ENCODE results near the gene LIM2. TPM values are rescaled to one million over a fixed set of nuclear protein-coding genes. Genes with fewer than 3 reads are reported as not detected.
A peak's percentile ranks its signal among the peaks of the same experiment; 100 is the strongest.

LIM2 gene
- total and polyA plus RNA-seq, 9 of the 15 experiments (the other 6 are each of a cell fraction or from before 2014, with no cell fraction given): 0.07 to 0.45 (median 0.18) TPM; not detected in 4

- TF ChIP-seq GATA2 (CRISPR knock-in tag; IDR thresholded peaks at IDR 0.05) (no peak), OTX1 (CRISPR knock-in tag; IDR thresholded peaks at IDR 0.05) (peak; percentile 82; the same call in 1 of the 2 replicates), RFX5 (IDR thresholded peaks at IDR 0.05; ENCODE audit: low read depth, low read length) (no peak), MXD1 (CRISPR knock-in tag; IDR thresholded peaks at IDR 0.05; ENCODE audit: borderline replicate concordance, poor library complexity, severe bottlenecking) (no peak), HDAC3 (IDR thresholded peaks at IDR 0.05; ENCODE audit: borderline replicate concordance, partially characterized antibody) (no peak), E2F5 (CRISPR knock-in tag; IDR thresholded peaks at IDR 0.05) (no peak), TSC22D4 (tag; IDR thresholded peaks at IDR 0.05) (no peak), PTRF (tag; IDR thresholded peaks at IDR 0.05) (no peak), FOXA3 (CRISPR knock-in tag; conservative IDR thresholded peaks at IDR 0.05 in 1 of 2, IDR thresholded peaks at IDR 0.05 in 1 of 2) (0 out of 4 replicates have a peak, but pooled peaks of 1 of the 2 experiments have one; percentile 9), CREB3 (tag; conservative IDR thresholded peaks at IDR 0.05; ENCODE audit: low read depth) (no peak), ZBTB43 (CRISPR knock-in tag; IDR thresholded peaks at IDR 0.05) (no peak), ID3 (CRISPR knock-in tag; IDR thresholded peaks at IDR 0.05) (no peak), ID3 (tag; IDR thresholded peaks at IDR 0.05) (no peak), NBN (IDR thresholded peaks at IDR 0.05; ENCODE audit: low read depth) (peak; percentile 70), BMI1 (IDR thresholded peaks at IDR 0.05; ENCODE audit: low read length) (no peak), TARDBP (IDR thresholded peaks at IDR 0.05) (no peak), ZNF717 (CRISPR knock-in tag; IDR thresholded peaks at IDR 0.05) (no peak), ZNF395 (CRISPR knock-in tag; IDR thresholded peaks at IDR 0.05) (no peak), ARID2 (IDR thresholded peaks at IDR 0.05) (no peak), ILF3 (IDR thresholded peaks at IDR 0.05; ENCODE audit: borderline replicate concordance) (no peak), SUPT5H (IDR thresholded peaks at IDR 0.05) (peak; percentile 43), BRCA1 (IDR thresholded peaks at IDR 0.05) (no peak), BRCA1 (CRISPR knock-in tag; IDR thresholded peaks at IDR 0.05) (0 out of 2 replicates have a peak, but pooled peaks have one; percentile 59), TAF15 (IDR thresholded peaks at IDR 0.05; ENCODE audit: low read depth, low read length) (no peak)
Measured at GRCh38 chr19:51339313-51339686, 48.5 kb downstream of the LIM2 start (continued).
